ENCODE data around the gene ID2. TPM values are rescaled to one million over a fixed set of nuclear protein-coding genes. Genes with fewer than 3 reads are reported as not detected.

Gene ID2
- 31.3 TPM for total RNA-seq
- long read RNA-seq, transcript ID2-203 (3 exons, 1,362 nt): major isoform, 7 of 8 reads
- long read RNA-seq, partial matches to known transcripts: 0 of 8 reads
- long read RNA-seq, other reads (novel, unspliced or antisense): 0 of 8 reads

- ATAC-seq (peak; percentile 87), DNase-seq (ENCODE audit: missing footprints) (peak; percentile 100)
- intact Hi-C loops (cut with DNase I): loop anchor here (2.0 to 10.0 kb wide), 8 partner anchors 157 to 1587 kb away; no protein-coding TSS in a partner anchor
These were observed at the start of gene ID2 for GRCh38 chr2:8681786-8682692. Gene ID2, plus strand, starts transcription at chr2:8682056. Its CDS starts 110 bp downstream, at chr2:8682166.

GRCh38 chr2:8632755-8633154 is 49.1 kb upstream of the ID2 start:
- DNase-seq (ENCODE audit: missing footprints): no peak
- intact Hi-C loops (cut with DNase I): no loop called here

GRCh38 chr2:8633186-8633734 is 48.6 kb upstream of the ID2 start:
- no peak for ATAC-seq
- intact Hi-C loops (cut with DNase I): no loop called here
- no peak for DNase-seq (ENCODE audit: missing footprints)

More at GRCh38 chr2:8632755-8633154, 49.1 kb upstream of the ID2 start:
- ATAC-seq: no peak

- intact Hi-C loops (cut with DNase I): no loop called here
- DNase-seq (ENCODE audit: missing footprints) (no peak), ATAC-seq (peak; percentile 15)
These were observed 48.0 kb upstream of the ID2 start for GRCh38 chr2:8633735-8634313.

GRCh38 chr2:8634466-8635172 is 47.2 kb upstream of the ID2 start:
- intact Hi-C loops (cut with DNase I): no loop called here
- DNase-seq (ENCODE audit: missing footprints) (no peak), ATAC-seq (no peak)

- ATAC-seq (no peak), DNase-seq (ENCODE audit: missing footprints) (no peak)
- intact Hi-C loops (cut with DNase I): no loop called here
These were observed 45.8 kb upstream of the ID2 start for GRCh38 chr2:8636041-8636491.

- DNase-seq (ENCODE audit: missing footprints) (no peak), ATAC-seq (no peak)
- intact Hi-C loops (cut with DNase I): no loop called here
These were observed 44.9 kb upstream of the ID2 start for GRCh38 chr2:8636721-8637636.

- no peak for DNase-seq (ENCODE audit: missing footprints)
- intact Hi-C loops (cut with DNase I): no loop called here
These were observed 43.5 kb upstream of the ID2 start for GRCh38 chr2:8638327-8638726.

GRCh38 chr2:8639122-8639635 is 42.7 kb upstream of the ID2 start:
- intact Hi-C loops (cut with DNase I): no loop called here
- DNase-seq (ENCODE audit: missing footprints) (no peak), ATAC-seq (no peak)

More at GRCh38 chr2:8638327-8638726, 43.5 kb upstream of the ID2 start:
- ATAC-seq: no peak

GRCh38 chr2:8640498-8640897 is 41.4 kb upstream of the ID2 start:
- ATAC-seq (no peak), DNase-seq (ENCODE audit: missing footprints) (no peak)
- intact Hi-C loops (cut with DNase I): no loop called here

GRCh38 chr2:8641301-8641965 is 40.4 kb upstream of the ID2 start:
- intact Hi-C loops (cut with DNase I): no loop called here
- ATAC-seq (no peak), DNase-seq (ENCODE audit: missing footprints) (no peak)

- no peak for ATAC-seq
- intact Hi-C loops (cut with DNase I): no loop called here
- no peak for DNase-seq (ENCODE audit: missing footprints)
These were observed 39.3 kb upstream of the ID2 start for GRCh38 chr2:8642366-8643068.

- no peak for ATAC-seq
- no peak for DNase-seq (ENCODE audit: missing footprints)
- intact Hi-C loops (cut with DNase I): no loop called here
These were observed 38.4 kb upstream of the ID2 start for GRCh38 chr2:8643250-8643995.

GRCh38 chr2:8643996-8644356 is 37.9 kb upstream of the ID2 start:
- no peak for ATAC-seq

GRCh38 chr2:8644605-8645175 is 37.2 kb upstream of the ID2 start:
- DNase-seq (ENCODE audit: missing footprints) (peak; percentile 82), ATAC-seq (peak; percentile 47)
- intact Hi-C loops (cut with DNase I): no loop called here

More at GRCh38 chr2:8643996-8644356, 37.9 kb upstream of the ID2 start:
- intact Hi-C loops (cut with DNase I): no loop called here
- DNase-seq (ENCODE audit: missing footprints): no peak
